HTERT RPE-1 (cell line): ENCODE results near the gene TBC1D22A.
"Not testable (repeated sequence)": the region's sequence is repeated elsewhere in the genome, so short reads cannot be mapped to it uniquely, and the experiment has no call there.

Experiments
- in situ Hi-C: fragments of 300-500 bp; cut with MboI; formaldehyde crosslinking; loops from 4 replicates; pipeline ENCODE4 v1.14.3; 2020; ENCODE audit warnings: low sequenced_read_pairs

The TBC1D22A gene

GRCh38 chr22:47111626-47112581 lies 349.5 kb downstream of the TBC1D22A start:
- in situ Hi-C loops: no loop called here

GRCh38 chr22:47112582-47112965 lies 350.1 kb downstream of the TBC1D22A start:
- in situ Hi-C loops: no loop called here

GRCh38 chr22:47112994-47113852 lies 350.8 kb downstream of the TBC1D22A start:
- in situ Hi-C loops: no loop called here

GRCh38 chr22:47113853-47114415 lies 351.5 kb downstream of the TBC1D22A start:
- in situ Hi-C loops: no loop called here

GRCh38 chr22:47114813-47115517 lies 352.5 kb downstream of the TBC1D22A start:
- in situ Hi-C loops: no loop called here

GRCh38 chr22:47115518-47115890 lies 353.1 kb downstream of the TBC1D22A start:
- in situ Hi-C loops: no loop called here

GRCh38 chr22:47115921-47116320 lies 353.5 kb downstream of the TBC1D22A start:
- in situ Hi-C loops: no loop called here

- in situ Hi-C loops: no loop called here
Observed at GRCh38 chr22:47116426-47117341, 354.2 kb downstream of the TBC1D22A start.

GRCh38 chr22:47117442-47117841 lies 355.0 kb downstream of the TBC1D22A start:
- in situ Hi-C loops: not testable (repeated sequence)

- in situ Hi-C loops: no loop called here
Observed at GRCh38 chr22:47119181-47119580, 356.7 kb downstream of the TBC1D22A start.

- in situ Hi-C loops: no loop called here
Observed at GRCh38 chr22:47120399-47120798, 357.9 kb downstream of the TBC1D22A start.

GRCh38 chr22:47121791-47122190 lies 359.3 kb downstream of the TBC1D22A start:
- in situ Hi-C loops: no loop called here

- in situ Hi-C loops: no loop called here
Observed at GRCh38 chr22:47122441-47123000, 360.1 kb downstream of the TBC1D22A start.

- in situ Hi-C loops: no loop called here
Observed at GRCh38 chr22:47123006-47123826, 360.8 kb downstream of the TBC1D22A start.

GRCh38 chr22:47123827-47124442 lies 361.5 kb downstream of the TBC1D22A start:
- in situ Hi-C loops: no loop called here

- in situ Hi-C loops: no loop called here
Observed at GRCh38 chr22:47124451-47124881, 362.0 kb downstream of the TBC1D22A start.

- in situ Hi-C loops: no loop called here
Observed at GRCh38 chr22:47124961-47125360, 362.5 kb downstream of the TBC1D22A start.

- in situ Hi-C loops: no loop called here
Observed at GRCh38 chr22:47125603-47126002, 363.2 kb downstream of the TBC1D22A start.
